Caco-2 (cell line): Measurements from ENCODE around the gene ZNF664. TPM values are rescaled to one million over a fixed set of nuclear protein-coding genes. Genes with fewer than 3 reads are reported as not detected.

ENCODE experiments used
- BruUV-seq: library from RNA; stranded (reverse); fragments of 400-500 nt; replicated peaks from 2 replicates; lab custom pipeline; 2021; lab: Mats Ljungman, UMichigan
- CTCF ChIA-PET: fragments of 300-600 bp; sonication (Branson Sonifier 250); formaldehyde crosslinking; loops from one replicate; lab custom pipeline; 2022; ENCODE audit warnings: antibody characterized with exemption; lab: Charles Lee
- POLR2A ChIA-PET: fragments of 300-600 bp; sonication (Branson Sonifier 250); formaldehyde crosslinking; loops from one replicate; lab custom pipeline; 2022; ENCODE audit warnings: antibody characterized with exemption; lab: Charles Lee
- DNase-seq, 2 experiments: peaks; one replicate each; pipeline versions ENCODE4 v3.0.0 to v3.0.0-alpha.2; 2020 to 2022
- H3K27me3 ChIP-seq: replicated peaks from 2 replicates; pipeline ENCODE4 v1.6.0; 2011; ENCODE audit warnings: low read length; ENCODE audit not compliant: control insufficient read depth, insufficient read depth
- H3K36me3 ChIP-seq: 2 replicates; pipeline ENCODE4 v1.5.1; 2011; ENCODE audit warnings: low read length; ENCODE audit not compliant: control insufficient read depth, insufficient read depth
- H3K4me1 ChIP-seq: fragments of 250-450 bp; sonication (Bioruptor Pico); 2 replicates; pipeline ENCODE4 v1.5.1; 2020; ENCODE audit warnings: mild to moderate bottlenecking
- H3K4me3 ChIP-seq: 2 replicates; pipeline ENCODE4 v1.5.1; 2011; ENCODE audit warnings: low read depth, mild to moderate bottlenecking, control low read depth, low read length
- H3K9me3 ChIP-seq: fragments of 250-450 bp; sonication (Bioruptor Pico); 2 replicates; pipeline ENCODE4 v1.5.1; 2020; ENCODE audit warnings: mild to moderate bottlenecking, moderate library complexity
- H3K27ac Mint-ChIP-seq: one replicate; pipeline ENCODE4 v1.8.0; 2022; ENCODE audit warnings: mixed read lengths; ENCODE audit not compliant: unreplicated experiment
- H3K27me3 Mint-ChIP-seq: one replicate; pipeline ENCODE4 v1.8.0; 2022; ENCODE audit warnings: mixed read lengths; ENCODE audit not compliant: insufficient read depth, unreplicated experiment
- H3K36me3 Mint-ChIP-seq: one replicate; pipeline ENCODE4 v1.8.0; 2022; ENCODE audit warnings: mild to moderate bottlenecking, mixed read lengths; ENCODE audit not compliant: insufficient read depth, unreplicated experiment
- H3K4me1 Mint-ChIP-seq: one replicate; pipeline ENCODE4 v1.8.0; 2022; ENCODE audit warnings: low read depth, mixed read lengths; ENCODE audit not compliant: unreplicated experiment
- H3K4me3 Mint-ChIP-seq: one replicate; pipeline ENCODE4 v1.8.0; 2022; ENCODE audit warnings: mild to moderate bottlenecking, moderate library complexity, mixed read lengths; ENCODE audit not compliant: unreplicated experiment
- H3K9me3 Mint-ChIP-seq: one replicate; pipeline ENCODE4 v1.8.0; 2022; ENCODE audit warnings: mixed read lengths; ENCODE audit not compliant: unreplicated experiment
- CTCF ChIP-seq, 2 experiments: fragments of 200-600 bp in 1 of 2; IDR thresholded peaks; 1 replicate in 1 of 2; 2 replicates in 1 of 2; pipeline versions ENCODE4 v1.5.1 to v1.8.0; 2011 to 2022; ENCODE audit warnings: antibody characterized with exemption in 1 of 2, control low read depth in 1 of 2, inconsistent platforms in 1 of 2, low read depth in 1 of 2, low read length in 1 of 2, mild to moderate bottlenecking in 1 of 2, moderate library complexity in 1 of 2; ENCODE audit not compliant: insufficient read depth in 1 of 2, severe bottlenecking in 1 of 2, unreplicated experiment in 1 of 2
- intact Hi-C: fragments of 100-400 bp; cut with micrococcal nuclease; formaldehyde crosslinking; loops from one replicate; pipeline ENCODE4 v1.10.0; 2022; ENCODE audit not compliant: unreplicated experiment
- total RNA-seq: library from RNA; stranded (reverse); gene quantifications from 2 replicates; pipeline ENCODE4 v1.2.3, GENCODE V29; 2022

ZNF664 gene
- total RNA-seq, 1 experiment from 2014 or later = 117 TPM

- POLR2A ChIA-PET = no interaction called here
- CTCF ChIA-PET = no interaction called here
- Mint-ChIP-seq H3K27me3 (no peaks in the 10 kb centered on the region), H3K4me1 (no peaks in the 10 kb centered on the region), H3K36me3 (peaks cover 10% of the 10 kb centered on the region), H3K4me3 (no peak overlapping the region), H3K27ac (no peak overlapping the region), H3K9me3 (no peaks in the 10 kb centered on the region)
- H3K9me3 ChIP-seq = no peaks in the 10 kb centered on the region
- intact Hi-C loops = no loop called here
- BruUV-seq = no TSS peak
- no peaks in the 10 kb centered on the region for H3K36me3 ChIP-seq
- DNase-seq = no peak
- TF ChIP-seq CTCF (IDR thresholded peaks at IDR 0.05; ENCODE audit: insufficient read depth in 1 of 2, low read depth in 1 of 2, low read length in 1 of 2, severe bottlenecking in 1 of 2, unreplicated experiment in 1 of 2) = no peak
- no peaks in the 10 kb centered on the region for H3K27me3 ChIP-seq
- H3K4me1 ChIP-seq = no peaks in the 10 kb centered on the region
- no peak overlapping the region for H3K4me3 ChIP-seq
These were observed 5.9 kb upstream of the ZNF664 start for GRCh38 chr12:123967121-123967586.

- peaks cover 15% of the 10 kb centered on the region for H3K4me1 Mint-ChIP-seq
- H3K27me3 ChIP-seq = no peaks in the 10 kb centered on the region
- no peaks in the 10 kb centered on the region; the same call in 1 of the 2 replicates for H3K36me3 ChIP-seq
- H3K9me3 Mint-ChIP-seq = no peaks in the 10 kb centered on the region
- H3K4me3 Mint-ChIP-seq = peak overlapping the region; percentile 96
- DNase-seq = no peak
- no TSS peak for BruUV-seq
- H3K9me3 ChIP-seq = no peaks in the 10 kb centered on the region
- intact Hi-C loops = no loop called here
- POLR2A ChIA-PET = no interaction called here
- peak overlapping the region; percentile 91 for H3K4me3 ChIP-seq
- CTCF ChIA-PET = no interaction called here
- peaks cover 8% of the 10 kb centered on the region; the same call in 1 of the 2 replicates for H3K4me1 ChIP-seq
- H3K27ac Mint-ChIP-seq = peak overlapping the region; percentile 92
- no peaks in the 10 kb centered on the region for H3K27me3 Mint-ChIP-seq
- H3K36me3 Mint-ChIP-seq = peaks cover 29% of the 10 kb centered on the region
- TF ChIP-seq CTCF (IDR thresholded peaks at IDR 0.05; ENCODE audit: insufficient read depth in 1 of 2, low read depth in 1 of 2, low read length in 1 of 2, severe bottlenecking in 1 of 2, unreplicated experiment in 1 of 2) = no peak
These were observed 1.6 kb upstream of the ZNF664 start for GRCh38 chr12:123971449-123971769.

DNA sequence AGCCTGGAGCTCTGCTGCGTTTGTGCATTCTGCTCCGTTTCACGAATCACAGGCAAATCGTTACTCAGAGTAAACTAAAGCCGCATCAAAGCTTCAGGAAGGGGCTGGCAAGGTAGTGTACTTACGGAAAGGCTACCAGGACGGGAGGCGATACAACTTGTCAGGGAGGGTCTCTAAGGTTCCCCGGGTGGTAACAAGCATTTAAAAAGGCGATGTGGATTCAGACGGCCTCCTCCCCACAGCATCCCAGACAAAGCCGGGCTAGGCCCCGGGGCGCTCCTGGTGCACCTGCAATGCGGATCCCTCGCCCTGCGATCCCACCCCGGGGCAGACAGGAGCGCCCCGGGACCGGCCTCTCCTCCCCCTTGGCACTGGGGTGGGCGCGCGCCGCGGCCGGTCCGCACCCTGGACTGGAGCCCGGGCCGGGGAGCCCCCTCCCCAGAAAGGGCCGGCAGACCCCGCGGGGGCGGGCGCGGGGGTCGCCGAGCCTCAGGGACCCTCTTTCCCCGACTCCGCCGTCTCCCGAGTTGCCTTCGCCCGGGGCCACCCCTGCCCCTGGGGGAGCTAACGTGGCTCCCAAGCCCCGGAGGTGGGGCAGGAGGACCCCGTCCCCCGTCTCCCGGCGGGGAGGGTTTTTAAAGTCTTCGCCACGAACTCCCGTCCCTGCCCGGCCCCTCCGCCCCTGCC lies 1.1 kb upstream of the ZNF664 start:
- H3K27ac Mint-ChIP-seq = peak overlapping the region; percentile 92
- CTCF ChIA-PET = no interaction called here

More for the DNA sequence above, 1.1 kb upstream of the ZNF664 start:
- Histone ChIP-seq H3K36me3 (no peaks in the 10 kb centered on the region; the same call in 1 of the 2 replicates), H3K4me1 (peaks cover 8% of the 10 kb centered on the region; the same call in 1 of the 2 replicates), H3K9me3 (no peaks in the 10 kb centered on the region), H3K27me3 (no peaks in the 10 kb centered on the region), H3K4me3 (peak overlapping the region; percentile 91)
- POLR2A ChIA-PET = no interaction called here
- DNase-seq = peak; percentile 48 to 58
- Mint-ChIP-seq H3K9me3 (no peaks in the 10 kb centered on the region), H3K4me1 (peaks cover 15% of the 10 kb centered on the region), H3K27me3 (no peaks in the 10 kb centered on the region), H3K4me3 (peak overlapping the region; percentile 96), H3K36me3 (peaks cover 34% of the 10 kb centered on the region)
- intact Hi-C loops = loop anchor here (2.0 kb wide), 1 partner anchor 105 kb away; no protein-coding TSS in a partner anchor
- TF ChIP-seq CTCF (IDR thresholded peaks at IDR 0.05; ENCODE audit: insufficient read depth in 1 of 2, low read depth in 1 of 2, low read length in 1 of 2, severe bottlenecking in 1 of 2, unreplicated experiment in 1 of 2) = no peak
- BruUV-seq = no TSS peak
